K562 (cell line): ENCODE measurements around the gene RAB1B. TPM values are rescaled to one million over a fixed set of nuclear protein-coding genes. Genes with fewer than 3 reads are reported as not detected.
A peak's percentile ranks its signal among the peaks of the same experiment; 100 is the strongest.

Experiments
- CCNT2 ChIP-seq: IDR thresholded peaks from 2 replicates; pipeline ENCODE4 v1.6.1; 2011; ENCODE audit warnings: borderline replicate concordance, low read depth, mild to moderate bottlenecking, moderate library complexity, mixed read lengths, low read length; ENCODE audit not compliant: insufficient read length; ENCODE audit errors: extremely low read depth
- CTBP1 ChIP-seq: fragments of 450-650 bp; IDR thresholded peaks from 2 replicates; pipeline ENCODE4 v1.6.1; 2016; ENCODE audit warnings: borderline replicate concordance
- FOXM1 ChIP-seq, 2 experiments: fragments of 450-650 bp in 1 of 2; sonication (generic) in 1 of 2; formaldehyde crosslinking in 1 of 2; IDR thresholded peaks; 2 replicates each; pipeline versions ENCODE4 v1.6.1 to v1.9.0; 2017 to 2022; ENCODE audit warnings: low read depth in 2 of 2, mild to moderate bottlenecking in 2 of 2, missing genetic modification reagents in 1 of 2, moderate library complexity in 1 of 2
- HDAC2 ChIP-seq: fragments of 450-650 bp; IDR thresholded peaks from 2 replicates; pipeline ENCODE4 v1.6.1; 2016; ENCODE audit warnings: mild to moderate bottlenecking
- HNRNPLL ChIP-seq: fragments of 200-400 bp; formaldehyde crosslinking; IDR thresholded peaks from 2 replicates; pipeline ENCODE4 v1.6.1; 2017; ENCODE audit warnings: low read length, low read depth, mild to moderate bottlenecking; ENCODE audit not compliant: poor library complexity, severe bottlenecking
- NCOA6 ChIP-seq: fragments of 450-650 bp; IDR thresholded peaks from 2 replicates; pipeline ENCODE4 v1.6.1; 2017; ENCODE audit warnings: mild to moderate bottlenecking
- NR2C1 ChIP-seq, 2 experiments: fragments of 450-650 bp; IDR thresholded peaks; 2 replicates each; pipeline ENCODE4 v1.6.1; 2017; ENCODE audit warnings: mild to moderate bottlenecking in 2 of 2, antibody characterized with exemption in 1 of 2, inconsistent platforms in 1 of 2, missing compliant biosample characterization in 1 of 2, missing genetic modification characterization in 1 of 2
- RB1 ChIP-seq: fragments of 450-650 bp; IDR thresholded peaks from 2 replicates; pipeline ENCODE4 v1.6.1; 2017; ENCODE audit warnings: low read depth, mild to moderate bottlenecking
- SAP30 ChIP-seq: fragments of 200-600 bp; sonication (generic); IDR thresholded peaks from 2 replicates; pipeline ENCODE4 v1.6.1; 2012; ENCODE audit warnings: borderline replicate concordance, low read depth, mild to moderate bottlenecking, moderate library complexity, low read length, control low read depth, inconsistent platforms; ENCODE audit not compliant: insufficient read depth, poor library complexity, severe bottlenecking
- SMARCA4 ChIP-seq: fragments of 450-650 bp; IDR thresholded peaks from 2 replicates; pipeline ENCODE4 v1.6.1; 2016
- SRSF1 ChIP-seq: fragments of 200-400 bp; formaldehyde crosslinking; IDR thresholded peaks from 2 replicates; pipeline ENCODE4 v1.6.1; 2017; ENCODE audit warnings: mild to moderate bottlenecking, low read depth, low read length, moderate library complexity
- TEAD4 ChIP-seq, 2 experiments: sonication (generic) in 1 of 2; formaldehyde crosslinking in 1 of 2; IDR thresholded peaks; 2 replicates each; pipeline versions ENCODE4 v1.6.1 to v1.8.0; 2012 to 2022; ENCODE audit warnings: borderline replicate concordance in 1 of 2, inconsistent platforms in 1 of 2, low read length in 1 of 2, mild to moderate bottlenecking in 1 of 2, missing genetic modification reagents in 1 of 2
- ZNF224 ChIP-seq: sonication (generic); formaldehyde crosslinking; IDR thresholded peaks from 2 replicates; pipeline ENCODE4 v1.8.0; 2022; ENCODE audit warnings: mild to moderate bottlenecking, missing genetic modification reagents
- ZNF589 ChIP-seq: fragments of 200-800 bp; sonication (Bioruptor generic); IDR thresholded peaks from 2 replicates; pipeline ENCODE4 v1.6.1; 2016; ENCODE audit warnings: low read depth, missing genetic modification characterization, missing compliant biosample characterization
- polyA plus RNA-seq, 8 experiments: library from polyadenylated mRNA; depleted of rRNA in 4 of 8; stranded (reverse) in 5 of 8; unstranded in 3 of 8; fragments of >200 nt; fragmentation: Nextera tagmentation in 2 of 8; fragmentation: Illumina TruSeq in 1 of 8; extraction: Ambion mirVana in 2 of 8; extraction: Trizol in 1 of 8; gene quantifications; 2 replicates each; pipeline versions ENCODE4 v1.2.1 to v1.2.3, GENCODE V29; 2011 to 2014; ENCODE audit warnings: inconsistent platforms in 1 of 8, missing spikeins in 1 of 8
- total RNA-seq, 7 experiments: library from RNA; depleted of rRNA in 6 of 7; stranded (reverse); fragments of >200 nt in 6 of 7; fragmentation: Illumina TruSeq in 2 of 7; extraction: Trizol in 2 of 7; gene quantifications; 2 replicates each; pipeline versions ENCODE4 v1.2.1 to v1.2.3, GENCODE V29; 2011 to 2021; ENCODE audit warnings: low replicate concordance in 1 of 7
- TF ChIP-seq, protein P1 (sequence below): fragments of 450-650 bp; IDR thresholded peaks from 2 replicates; pipeline ENCODE4 v1.6.1; 2014; ENCODE audit warnings: low read depth, mild to moderate bottlenecking, moderate library complexity, borderline replicate concordance
- TF ChIP-seq, protein P2 (sequence below): fragments of 250-450 bp; sonication (Bioruptor Pico); IDR thresholded peaks from 2 replicates; pipeline ENCODE4 v1.5.0; 2022; ENCODE audit warnings: mild to moderate bottlenecking
- TF ChIP-seq, protein P3 (sequence below): fragments of 450-650 bp; conservative IDR thresholded peaks from 2 replicates; pipeline ENCODE4 v1.6.1; 2016; ENCODE audit warnings: missing genetic modification characterization, low read depth, mild to moderate bottlenecking, missing compliant biosample characterization, moderate library complexity
- TF ChIP-seq, protein P4 (sequence below): sonication (generic); formaldehyde crosslinking; IDR thresholded peaks from 2 replicates; pipeline ENCODE4 v1.8.0; 2022; ENCODE audit warnings: mild to moderate bottlenecking, low read depth, missing genetic modification reagents

The RAB1B gene
- total and polyA plus RNA-seq, 9 of the 15 experiments (the other 6 are each of a cell fraction or from before 2014, with no cell fraction given), result 5.6 to 146 (median 98.6) TPM

DNA sequence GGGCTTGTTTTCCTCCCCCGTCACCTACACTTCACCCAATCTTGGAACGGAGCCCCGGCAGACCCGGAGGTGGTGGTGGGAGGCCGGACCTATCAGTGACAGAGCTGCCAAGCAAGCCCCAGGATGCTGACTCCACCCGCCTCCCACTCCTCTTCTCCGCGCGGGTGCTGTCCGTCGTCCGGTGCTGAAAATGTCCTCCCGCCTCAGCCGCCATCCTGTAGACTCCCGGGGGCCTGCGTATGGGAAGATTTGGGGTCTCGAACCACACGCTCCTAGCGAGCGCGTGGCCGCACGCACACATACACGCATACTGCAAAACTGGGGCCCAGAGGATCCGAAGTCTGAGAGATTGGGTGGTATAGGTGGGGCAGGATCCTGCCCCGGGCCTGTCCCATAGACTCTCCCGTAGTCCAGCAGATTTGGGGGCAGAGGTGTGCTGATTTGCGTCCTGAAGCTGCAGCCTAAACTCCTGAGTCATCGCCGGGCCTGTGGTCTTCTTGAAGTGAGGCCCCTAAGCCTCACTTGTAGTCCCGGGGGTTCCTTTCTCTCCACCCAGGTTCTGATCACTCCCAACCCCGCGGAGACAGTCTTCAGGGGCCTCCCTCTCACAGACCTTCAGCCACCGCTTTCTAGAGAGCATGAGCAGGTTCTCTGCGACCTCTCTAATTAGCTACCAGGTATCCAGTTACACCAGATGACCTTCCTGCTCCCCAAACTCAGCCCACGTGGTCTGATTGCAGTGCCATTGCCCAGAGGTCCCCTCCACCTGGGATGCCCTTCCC, 21.3 kb downstream of the RAB1B start (continued):
- TF ChIP-seq, protein P1, sequence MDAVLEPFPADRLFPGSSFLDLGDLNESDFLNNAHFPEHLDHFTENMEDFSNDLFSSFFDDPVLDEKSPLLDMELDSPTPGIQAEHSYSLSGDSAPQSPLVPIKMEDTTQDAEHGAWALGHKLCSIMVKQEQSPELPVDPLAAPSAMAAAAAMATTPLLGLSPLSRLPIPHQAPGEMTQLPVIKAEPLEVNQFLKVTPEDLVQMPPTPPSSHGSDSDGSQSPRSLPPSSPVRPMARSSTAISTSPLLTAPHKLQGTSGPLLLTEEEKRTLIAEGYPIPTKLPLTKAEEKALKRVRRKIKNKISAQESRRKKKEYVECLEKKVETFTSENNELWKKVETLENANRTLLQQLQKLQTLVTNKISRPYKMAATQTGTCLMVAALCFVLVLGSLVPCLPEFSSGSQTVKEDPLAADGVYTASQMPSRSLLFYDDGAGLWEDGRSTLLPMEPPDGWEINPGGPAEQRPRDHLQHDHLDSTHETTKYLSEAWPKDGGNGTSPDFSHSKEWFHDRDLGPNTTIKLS, result peak; percentile 96
- TF ChIP-seq SMARCA4, result peak; percentile 76
- peak; percentile 86 for TF ChIP-seq CTBP1
- TF ChIP-seq SAP30, result peak; percentile 96
- TF ChIP-seq FOXM1 (IDR thresholded peaks at IDR 0.05; ENCODE audit: low read depth), result no peak
- TF ChIP-seq FOXM1 (CRISPR knock-in tag; IDR thresholded peaks at IDR 0.05; ENCODE audit: low read depth), result 0 out of 2 replicates have a peak, but pooled peaks have one; percentile 49
- TF ChIP-seq NCOA6, result no peak; the same call in none of the 2 replicates
- peak; percentile 82 for TF ChIP-seq ZNF589 (CRISPR knock-in tag)
- peak; percentile 98 for TF ChIP-seq HDAC2
- TF ChIP-seq, protein P2, sequence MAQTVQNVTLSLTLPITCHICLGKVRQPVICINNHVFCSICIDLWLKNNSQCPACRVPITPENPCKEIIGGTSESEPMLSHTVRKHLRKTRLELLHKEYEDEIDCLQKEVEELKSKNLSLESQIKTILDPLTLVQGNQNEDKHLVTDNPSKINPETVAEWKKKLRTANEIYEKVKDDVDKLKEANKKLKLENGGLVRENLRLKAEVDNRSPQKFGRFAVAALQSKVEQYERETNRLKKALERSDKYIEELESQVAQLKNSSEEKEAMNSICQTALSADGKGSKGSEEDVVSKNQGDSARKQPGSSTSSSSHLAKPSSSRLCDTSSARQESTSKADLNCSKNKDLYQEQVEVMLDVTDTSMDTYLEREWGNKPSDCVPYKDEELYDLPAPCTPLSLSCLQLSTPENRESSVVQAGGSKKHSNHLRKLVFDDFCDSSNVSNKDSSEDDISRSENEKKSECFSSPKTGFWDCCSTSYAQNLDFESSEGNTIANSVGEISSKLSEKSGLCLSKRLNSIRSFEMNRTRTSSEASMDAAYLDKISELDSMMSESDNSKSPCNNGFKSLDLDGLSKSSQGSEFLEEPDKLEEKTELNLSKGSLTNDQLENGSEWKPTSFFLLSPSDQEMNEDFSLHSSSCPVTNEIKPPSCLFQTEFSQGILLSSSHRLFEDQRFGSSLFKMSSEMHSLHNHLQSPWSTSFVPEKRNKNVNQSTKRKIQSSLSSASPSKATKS (CRISPR knock-in tag), result peak; percentile 48; the same call in 1 of the 2 replicates
- peak; percentile 89; the same call in 1 of the 2 replicates for TF ChIP-seq ZNF224 (CRISPR knock-in tag)
- TF ChIP-seq, protein P3, sequence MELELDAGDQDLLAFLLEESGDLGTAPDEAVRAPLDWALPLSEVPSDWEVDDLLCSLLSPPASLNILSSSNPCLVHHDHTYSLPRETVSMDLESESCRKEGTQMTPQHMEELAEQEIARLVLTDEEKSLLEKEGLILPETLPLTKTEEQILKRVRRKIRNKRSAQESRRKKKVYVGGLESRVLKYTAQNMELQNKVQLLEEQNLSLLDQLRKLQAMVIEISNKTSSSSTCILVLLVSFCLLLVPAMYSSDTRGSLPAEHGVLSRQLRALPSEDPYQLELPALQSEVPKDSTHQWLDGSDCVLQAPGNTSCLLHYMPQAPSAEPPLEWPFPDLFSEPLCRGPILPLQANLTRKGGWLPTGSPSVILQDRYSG (tag), result peak; percentile 56; the same call in 1 of the 2 replicates
- TF ChIP-seq CCNT2, result peak; percentile 20
- TF ChIP-seq, protein P4, sequence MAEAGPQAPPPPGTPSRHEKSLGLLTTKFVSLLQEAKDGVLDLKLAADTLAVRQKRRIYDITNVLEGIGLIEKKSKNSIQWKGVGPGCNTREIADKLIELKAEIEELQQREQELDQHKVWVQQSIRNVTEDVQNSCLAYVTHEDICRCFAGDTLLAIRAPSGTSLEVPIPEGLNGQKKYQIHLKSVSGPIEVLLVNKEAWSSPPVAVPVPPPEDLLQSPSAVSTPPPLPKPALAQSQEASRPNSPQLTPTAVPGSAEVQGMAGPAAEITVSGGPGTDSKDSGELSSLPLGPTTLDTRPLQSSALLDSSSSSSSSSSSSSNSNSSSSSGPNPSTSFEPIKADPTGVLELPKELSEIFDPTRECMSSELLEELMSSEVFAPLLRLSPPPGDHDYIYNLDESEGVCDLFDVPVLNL (CRISPR knock-in tag), result peak; percentile 77; the same call in 1 of the 2 replicates
- TF ChIP-seq NR2C1 (IDR thresholded peaks at IDR 0.05), result no peak
- TF ChIP-seq NR2C1 (tag; IDR thresholded peaks at IDR 0.05), result peak; percentile 33; the same call in 1 of the 2 replicates
- TF ChIP-seq SRSF1, result peak; percentile 44; the same call in 1 of the 2 replicates
- TF ChIP-seq TEAD4 (IDR thresholded peaks at IDR 0.05; ENCODE audit: low read length), result no peak
- TF ChIP-seq TEAD4 (CRISPR knock-in tag; IDR thresholded peaks at IDR 0.05; ENCODE audit: borderline replicate concordance), result peak; percentile 86; the same call in 1 of the 2 replicates
- peak; percentile 24 for TF ChIP-seq HNRNPLL
- peak; percentile 74; the same call in 1 of the 2 replicates for TF ChIP-seq RB1
